Endothelial cell of umbilical vein (primary cell): ENCODE results near the gene AGAP2. TPM values are rescaled to one million over a fixed set of nuclear protein-coding genes. Genes with fewer than 3 reads are reported as not detected.

Experiments used
- BruUV-seq: library from RNA; stranded (reverse); fragments of 400-500 nt; replicated peaks from 2 replicates; lab custom pipeline; 2021; lab: Mats Ljungman, UMichigan
- CTCF ChIA-PET: fragments of 300-600, 350-600 bp; sonication (Branson Sonifier 250); formaldehyde crosslinking; loops from one replicate; lab custom pipeline; 2021; ENCODE audit warnings: antibody characterized with exemption, inconsistent platforms; lab: Charles Lee
- POLR2A ChIA-PET: fragments of 300-600, 350-600 bp; sonication (Branson Sonifier 250); formaldehyde crosslinking; loops from one replicate; lab custom pipeline; 2021; ENCODE audit warnings: antibody characterized with exemption, inconsistent platforms; lab: Charles Lee
- DNase-seq: peaks from one replicate; pipeline ENCODE4 v3.0.0-alpha.2; 2011; ENCODE audit warnings: low read depth, low spot score
- FAIRE-seq: peaks from 2 replicates; lab custom pipeline; 2011; peaks lifted over from hg19 to GRCh38; lab: Jason Lieb, UNC
- H2AFZ ChIP-seq: 2 replicates; pipeline ENCODE4 v1.6.0; 2012; ENCODE audit warnings: low read depth, low read length, control low read depth, inconsistent platforms
- H3K27ac ChIP-seq: 2 replicates; pipeline ENCODE4 v1.5.1; 2011; ENCODE audit warnings: low read depth, mild to moderate bottlenecking, control low read depth, low read length, moderate library complexity; ENCODE audit not compliant: insufficient read depth
- H3K27me3 ChIP-seq, 2 experiments: 2 replicates each; pipeline versions ENCODE4 v1.6.0 to v1.6.1; 2011; ENCODE audit warnings: low read length in 2 of 2, mixed read lengths in 1 of 2; ENCODE audit not compliant: control insufficient read depth in 2 of 2, insufficient read depth in 2 of 2
- H3K36me3 ChIP-seq, 2 experiments: 2 replicates in 1 of 2; 3 replicates in 1 of 2; pipeline ENCODE4 v1.5.1; 2011; ENCODE audit warnings: low read length in 2 of 2, mild to moderate bottlenecking in 1 of 2, moderate library complexity in 1 of 2; ENCODE audit not compliant: control insufficient read depth in 2 of 2, insufficient read depth in 2 of 2; ENCODE audit errors: extremely low read depth in 1 of 2
- H3K4me1 ChIP-seq: 3 replicates; pipeline ENCODE4 v1.5.1; 2011; ENCODE audit warnings: mild to moderate bottlenecking, low read length; ENCODE audit not compliant: control insufficient read depth, insufficient read depth; ENCODE audit errors: extremely low read depth
- H3K4me2 ChIP-seq: 2 replicates; pipeline ENCODE4 v1.6.1; 2011; ENCODE audit warnings: low read length, control low read depth, mixed read lengths; ENCODE audit not compliant: insufficient read depth
- H3K4me3 ChIP-seq, 3 experiments: fragments of 200-600 bp in 1 of 3; sonication (generic), shearing (Covaris generic) in 1 of 3; replicated peaks in 1 of 3; 2 replicates each; pipeline ENCODE4 v1.5.1; 2011 to 2016; ENCODE audit warnings: control low read depth in 3 of 3, low read length in 3 of 3, mild to moderate bottlenecking in 2 of 3, inconsistent platforms in 1 of 3, low read depth in 1 of 3, moderate library complexity in 1 of 3; ENCODE audit not compliant: insufficient read depth in 1 of 3
- H3K79me2 ChIP-seq: 2 replicates; pipeline ENCODE4 v1.6.0; 2012; ENCODE audit warnings: low read length, inconsistent platforms; ENCODE audit not compliant: control insufficient read depth, insufficient read depth
- H3K9ac ChIP-seq: replicated peaks from 2 replicates; pipeline ENCODE3; 2011; ENCODE audit warnings: low read length, control low read depth; ENCODE audit not compliant: insufficient read depth; ENCODE audit errors: extremely low read depth
- H3K9me1 ChIP-seq: replicated peaks from 3 replicates; pipeline ENCODE4 v1.6.0; 2011; ENCODE audit warnings: mild to moderate bottlenecking, low read length; ENCODE audit not compliant: control insufficient read depth, insufficient read depth; ENCODE audit errors: extremely low read depth
- H3K9me3 ChIP-seq: replicated peaks from 2 replicates; pipeline ENCODE4 v1.5.1; 2012; ENCODE audit warnings: low read length, inconsistent platforms; ENCODE audit not compliant: control insufficient read depth, insufficient read depth
- H4K20me1 ChIP-seq: replicated peaks from 2 replicates; pipeline ENCODE3; 2011; ENCODE audit warnings: mild to moderate bottlenecking, low read length; ENCODE audit not compliant: control insufficient read depth, insufficient read depth; ENCODE audit errors: extremely low read depth
- EZH2 ChIP-seq: IDR thresholded peaks from 2 replicates; pipeline ENCODE4 v1.6.1; 2012; ENCODE audit warnings: borderline replicate concordance, low read depth, mild to moderate bottlenecking, moderate library complexity, low read length, inconsistent platforms; ENCODE audit not compliant: severe bottlenecking
- FOS ChIP-seq: IDR thresholded peaks from 2 replicates; pipeline ENCODE4 v1.6.1; 2011; ENCODE audit warnings: mild to moderate bottlenecking, low read length, moderate library complexity, borderline replicate concordance; ENCODE audit not compliant: insufficient read depth
- GATA2 ChIP-seq: IDR thresholded peaks from 2 replicates; pipeline ENCODE4 v1.7.0; 2011; ENCODE audit warnings: low read depth, mild to moderate bottlenecking, moderate library complexity, mixed read lengths, low read length; ENCODE audit not compliant: insufficient read length, insufficient read depth
- MAX ChIP-seq: IDR thresholded peaks from 2 replicates; pipeline ENCODE4 v1.6.1; 2011; ENCODE audit not compliant: insufficient read depth, insufficient read length
- MYC ChIP-seq: IDR thresholded peaks from one replicate; pipeline ENCODE4 v1.6.1; 2011; ENCODE audit warnings: mild to moderate bottlenecking, low read depth, low read length
- POLR2AphosphoS5 ChIP-seq: IDR thresholded peaks from 2 replicates; pipeline ENCODE4 v1.6.1; 2012; ENCODE audit warnings: low read depth, mild to moderate bottlenecking, control low read depth, low read length, moderate library complexity; ENCODE audit not compliant: insufficient read depth
- dilution Hi-C: fragments of 300-500 bp; cut with MboI; formaldehyde crosslinking; loops from one replicate; pipeline ENCODE4 v1.15.0; 2019; ENCODE audit warnings: low sequenced_read_pairs; ENCODE audit not compliant: extremely low pct_ligation_motif_present
- intact Hi-C: fragments of 100-400 bp; cut with micrococcal nuclease; formaldehyde crosslinking; loops from one replicate; pipeline ENCODE4 v1.10.0; 2022
- polyA plus RNA-seq, 4 experiments: library from polyadenylated mRNA; depleted of rRNA in 3 of 4; stranded (reverse) in 3 of 4; unstranded in 1 of 4; fragments of >200 nt; gene quantifications; 2 replicates each; pipeline versions ENCODE4 v1.2.1 to v1.2.3, GENCODE V29; 2011 to 2012; ENCODE audit warnings: missing spikeins in 1 of 4
- total RNA-seq: library from RNA; stranded (reverse); gene quantifications from 2 replicates; pipeline ENCODE4 v1.2.3, GENCODE V29; 2021

The AGAP2 gene
- total and polyA plus RNA-seq, 2 donors (not counting 3 experiments of a cell fraction or from before 2014, with no cell fraction given) = 0.04 to 0.24 TPM

GRCh38 chr12:57734591-57734990 is 4.0 kb downstream of the AGAP2 start:
- Histone ChIP-seq H4K20me1 (no peaks in the 10 kb centered on the region), H3K27ac (no peak overlapping the region), H3K9ac (no peak overlapping the region), H3K9me3 (no peaks in the 10 kb centered on the region), H3K79me2 (no peaks in the 10 kb centered on the region), H3K4me2 (no peak overlapping the region), H3K4me3 (no peak overlapping the region), H3K36me3 (no peaks in the 10 kb centered on the region), H3K27me3 (peaks cover 68 to 69% of the 10 kb centered on the region in 2 experiments), H3K9me1 (no peaks in the 10 kb centered on the region), H3K4me1 (no peaks in the 10 kb centered on the region), H2AFZ (no peak overlapping the region)
- BruUV-seq = no TSS peak
- intact Hi-C loops = no loop called here
- FAIRE-seq (no peak), DNase-seq (no peak)
- CTCF ChIA-PET = interaction anchor here (2.0 to 6.1 kb wide), 3 partner anchors 9 to 151 kb away, joined by 8 to 48 read pairs (median 8); no protein-coding TSS in a partner anchor
- no peak for TF ChIP-seq GATA2
- TF ChIP-seq FOS = no peak
- no peak for TF ChIP-seq POLR2AphosphoS5
- TF ChIP-seq EZH2 = peak; percentile 6
- no peak for TF ChIP-seq MYC
- no peak for TF ChIP-seq MAX
- dilution Hi-C loops = no loop called here
- POLR2A ChIA-PET = no interaction called here

DNA sequence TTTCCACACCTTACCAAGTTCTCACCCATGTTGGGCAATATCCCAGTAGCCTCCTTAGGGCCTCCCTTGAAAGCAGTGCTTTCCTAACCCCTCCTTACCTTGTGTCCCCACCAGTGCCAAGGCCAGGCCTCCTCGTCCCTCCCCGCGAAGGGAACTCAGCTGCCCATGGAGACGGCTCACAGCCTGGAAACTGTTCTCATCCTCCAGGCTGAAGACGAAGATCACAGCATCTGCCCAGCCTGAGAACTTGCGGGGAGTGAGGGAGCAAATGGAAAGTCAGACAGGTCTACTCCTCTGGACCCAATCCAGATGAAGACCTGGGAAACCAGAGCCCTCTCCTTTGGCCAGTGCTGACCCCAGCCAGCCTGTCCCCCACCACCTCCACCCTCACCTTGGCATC is 4.6 kb downstream of the AGAP2 start:
- Histone ChIP-seq H3K9ac (no peak overlapping the region), H3K4me2 (no peak overlapping the region), H4K20me1 (no peaks in the 10 kb centered on the region), H3K27ac (no peak overlapping the region), H3K79me2 (no peaks in the 10 kb centered on the region), H3K9me3 (no peaks in the 10 kb centered on the region), H2AFZ (no peak overlapping the region), H3K4me3 (no peak overlapping the region), H3K4me1 (no peaks in the 10 kb centered on the region), H3K36me3 (no peaks in the 10 kb centered on the region), H3K27me3 (peaks cover 62 to 65% of the 10 kb centered on the region in 2 experiments), H3K9me1 (no peaks in the 10 kb centered on the region)
- no peak for FAIRE-seq
- DNase-seq = no peak
- ChIA-PET CTCF (interaction anchor here (2.3 to 6.1 kb wide), 2 partner anchors 8 to 23 kb away, joined by 8 to 48 read pairs; no protein-coding TSS in a partner anchor), POLR2A (interaction anchor here (0.6 kb wide), 1 partner anchor 488 kb away, joined by 4 read pairs; no protein-coding TSS in a partner anchor)
- no TSS peak for BruUV-seq
- dilution Hi-C loops (no loop called here), intact Hi-C loops (no loop called here)
- TF ChIP-seq FOS (no peak), EZH2 (peak; percentile 24)
